Lower lobe of right lung (tissue), 2 donors: ENCODE measurements around the gene APBB3. TPM values are rescaled to one million over a fixed set of nuclear protein-coding genes. Genes with fewer than 3 reads are reported as not detected.
A peak's percentile ranks its signal among the peaks of the same experiment; 100 is the strongest.
"Not testable (repeated sequence)": the region's sequence is repeated elsewhere in the genome, so short reads cannot be mapped to it uniquely, and the experiment has no call there.

ENCODE experiments used
- ATAC-seq, 2 donors: fragments of 200-7000 bp; cut with Tn5 transposase; one replicate each; pipeline ENCODE4 v1.9.1; 2020 to 2022; ENCODE audit warnings: mild to moderate bottlenecking in 2 of 2, moderate library complexity in 2 of 2
- DNase-seq: peaks from one replicate; pipeline ENCODE4 v3.0.0-alpha.2; 2020
- H3K27ac ChIP-seq: fragments of 200-600 bp; one replicate; pipeline ENCODE4 v1.8.0; 2022
- H3K27me3 ChIP-seq: fragments of 200-600 bp; one replicate; pipeline ENCODE4 v1.8.0; 2022; ENCODE audit warnings: low read depth
- H3K36me3 ChIP-seq: fragments of 200-600 bp; one replicate; pipeline ENCODE4 v1.8.0; 2022; ENCODE audit warnings: mild to moderate bottlenecking
- H3K4me1 ChIP-seq: fragments of 200-600 bp; one replicate; pipeline ENCODE4 v1.8.0; 2022
- H3K4me3 ChIP-seq: fragments of 200-600 bp; one replicate; pipeline ENCODE4 v1.8.0; 2022; ENCODE audit warnings: mild to moderate bottlenecking
- H3K9me3 ChIP-seq: fragments of 200-600 bp; one replicate; pipeline ENCODE4 v1.8.0; 2022
- CTCF ChIP-seq: fragments of 200-600 bp; IDR thresholded peaks from one replicate; pipeline ENCODE4 v1.8.0; 2022; ENCODE audit warnings: antibody characterized with exemption, mild to moderate bottlenecking
- intact Hi-C: fragments of 100-400 bp; cut with DNase I; formaldehyde crosslinking; loops from one replicate; pipeline ENCODE4 v1.11.0; 2022
- total RNA-seq: library from RNA; stranded (reverse); fragmentation: NEBNext Ultra II Directional; extraction: Animal tissue kit (Norgen Biotek cat#: 25700); gene quantifications from one replicate; pipeline ENCODE4 v1.2.1, GENCODE V29; 2021
- donor health status: DM: no; HTN: yes; CAD: no; lungs with severe emphysema.

The APBB3 gene
- total RNA-seq, 1 donor from 2014 or later: 25.1 TPM

GRCh38 chr5:140596321-140596741 lies 31.9 kb upstream of the APBB3 start:
- ATAC-seq: peak in 1 of 2 donors; percentile 57
- Histone ChIP-seq H3K9me3 (no peaks in the 10 kb centered on the region), H3K4me3 (no peak overlapping the region), H3K27ac (peak overlapping the region; percentile 37), H3K4me1 (peaks cover 17% of the 10 kb centered on the region), H3K27me3 (no peaks in the 10 kb centered on the region), H3K36me3 (no peaks in the 10 kb centered on the region)
- DNase-seq: no peak
- no peak for TF ChIP-seq CTCF
- intact Hi-C loops: no loop called here

- H3K27me3 ChIP-seq: no peaks in the 10 kb centered on the region
- no peaks in the 10 kb centered on the region for H3K9me3 ChIP-seq
- no peak for TF ChIP-seq CTCF
- H3K27ac ChIP-seq: peak overlapping the region; percentile 37
- intact Hi-C loops: no loop called here
- DNase-seq (no peak), ATAC-seq (peak; percentile 75 to 83)
- no peak overlapping the region for H3K4me3 ChIP-seq
- no peaks in the 10 kb centered on the region for H3K36me3 ChIP-seq
- peaks cover 22% of the 10 kb centered on the region for H3K4me1 ChIP-seq
Observed at GRCh38 chr5:140595538-140596300, 31.3 kb upstream of the APBB3 start.

- Histone ChIP-seq H3K4me1 (peaks cover 37% of the 10 kb centered on the region), H3K27ac (no peak overlapping the region), H3K4me3 (no peak overlapping the region), H3K9me3 (no peaks in the 10 kb centered on the region), H3K27me3 (no peaks in the 10 kb centered on the region), H3K36me3 (no peaks in the 10 kb centered on the region)
- intact Hi-C loops: no loop called here
- ATAC-seq: no peak
- DNase-seq: no peak
- TF ChIP-seq CTCF: no peak
Observed at GRCh38 chr5:140594169-140594568, 29.8 kb upstream of the APBB3 start.

DNA sequence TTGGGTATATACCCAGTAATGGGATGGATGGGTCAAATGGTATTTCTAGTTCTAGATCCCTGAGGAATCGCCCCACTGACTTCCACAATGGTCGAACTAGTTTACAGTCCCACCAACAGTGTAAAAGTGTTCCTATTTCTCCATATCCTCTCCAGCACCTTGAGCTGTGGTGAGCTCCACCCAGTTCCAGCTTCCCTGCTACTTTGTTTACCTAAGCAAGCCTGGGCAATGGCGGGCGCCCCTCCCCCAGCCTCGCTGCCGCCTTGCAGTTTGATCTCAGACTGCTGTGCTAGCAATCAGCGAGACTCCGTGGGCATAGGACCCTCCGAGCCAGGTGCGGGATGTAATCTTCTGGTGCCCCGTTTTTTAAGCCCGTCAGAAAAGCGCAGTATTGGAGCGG lies 28.7 kb upstream of the APBB3 start:
- H3K27me3 ChIP-seq, intact Hi-C loops, DNase-seq, ATAC-seq, H3K36me3 ChIP-seq, H3K9me3 ChIP-seq, H3K4me3 ChIP-seq, H3K27ac ChIP-seq: not testable (repeated sequence)
- peaks cover 48% of the 10 kb centered on the region for H3K4me1 ChIP-seq

GRCh38 chr5:140591747-140592372 lies 27.5 kb upstream of the APBB3 start:
- no peaks in the 10 kb centered on the region for H3K27me3 ChIP-seq
- intact Hi-C loops: no loop called here
- peak overlapping the region; percentile 18 for H3K27ac ChIP-seq
- H3K36me3 ChIP-seq: no peaks in the 10 kb centered on the region
- no peak for TF ChIP-seq CTCF
- H3K4me3 ChIP-seq: no peak overlapping the region
- ATAC-seq (peak in 1 of 2 donors; percentile 34), DNase-seq (no peak)
- no peaks in the 10 kb centered on the region for H3K9me3 ChIP-seq
- peaks cover 51% of the 10 kb centered on the region for H3K4me1 ChIP-seq

DNA sequence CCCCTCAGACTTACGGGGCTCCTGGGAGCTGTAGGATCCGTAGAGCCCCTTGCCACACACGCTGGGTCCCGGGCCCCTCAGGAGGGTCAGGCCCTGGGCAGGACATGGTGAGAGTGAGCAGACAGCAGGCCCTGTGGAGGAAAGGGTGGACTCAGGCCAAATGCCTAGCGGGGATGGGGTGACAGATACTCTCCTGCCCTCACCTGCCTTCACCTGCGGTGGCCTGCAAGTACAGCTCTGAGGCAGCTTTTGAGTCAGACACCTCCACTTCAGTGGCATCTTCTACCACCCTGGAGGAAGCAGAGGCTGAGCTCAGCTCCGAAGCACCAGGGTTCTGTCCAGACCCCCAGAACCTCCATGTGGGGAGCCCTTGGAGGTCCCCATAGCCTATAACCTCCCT lies 26.5 kb upstream of the APBB3 start:
- H3K27me3 ChIP-seq: no peaks in the 10 kb centered on the region
- no peak for TF ChIP-seq CTCF
- H3K9me3 ChIP-seq: no peaks in the 10 kb centered on the region
- intact Hi-C loops: no loop called here
- DNase-seq (no peak), ATAC-seq (no peak)
- peaks cover 42% of the 10 kb centered on the region for H3K4me1 ChIP-seq
- H3K36me3 ChIP-seq: no peaks in the 10 kb centered on the region
- H3K4me3 ChIP-seq: no peak overlapping the region
- H3K27ac ChIP-seq: no peak overlapping the region
